ENCODE measurements around the gene TBXA2R. TPM values are rescaled to one million over a fixed set of nuclear protein-coding genes. Genes with fewer than 3 reads are reported as not detected.

TBXA2R gene
- total and polyA plus RNA-seq, 2 of the 8 experiments (the other 6 are each of a cell fraction or from before 2014, with no cell fraction given) = 0.39 to 0.50 TPM

- TF ChIP-seq ATF2 (IDR thresholded peaks at IDR 0.05; ENCODE audit: low read length) (no peak), CEBPB (IDR thresholded peaks at IDR 0.05; ENCODE audit: low read depth, low read length) (no peak), CTCF (IDR thresholded peaks at IDR 0.05; ENCODE audit: control extremely low read depth in 1 of 3, insufficient read depth in 1 of 3, low read depth in 1 of 3, low read length in 3 of 3) (no peak)
These were observed 50.8 kb downstream of the TBXA2R start (continued) for GRCh38 chr19:3555653-3556422.
